Effector CD8-positive, alpha-beta T cell (primary cell): ENCODE results near the gene PTN.

Experiments
- DNase-seq: peaks from one replicate; lab custom pipeline; 2025; lab: John Stamatoyannopoulos, UW

Gene PTN

GRCh38 chr7:137324796-137325696 lies 18.5 kb downstream of the PTN start:
- DNase-seq, result no peak

GRCh38 chr7:137316648-137317353 lies 26.7 kb downstream of the PTN start:
- no peak for DNase-seq

GRCh38 chr7:137313201-137313600 lies 30.3 kb downstream of the PTN start:
- DNase-seq, result no peak

- DNase-seq, result no peak
Observed at GRCh38 chr7:137306748-137307147, 36.8 kb downstream of the PTN start.

GRCh38 chr7:137305901-137306621 lies 37.5 kb downstream of the PTN start:
- DNase-seq, result no peak

GRCh38 chr7:137304624-137305235 lies 38.8 kb downstream of the PTN start:
- DNase-seq, result no peak

- no peak for DNase-seq
Observed at GRCh38 chr7:137304165-137304564, 39.4 kb downstream of the PTN start.

GRCh38 chr7:137302081-137302480 lies 41.5 kb downstream of the PTN start:
- no peak for DNase-seq

GRCh38 chr7:137298464-137298794 lies 45.1 kb downstream of the PTN start:
- no peak for DNase-seq

GRCh38 chr7:137297551-137298463 lies 45.7 kb downstream of the PTN start:
- DNase-seq, result no peak

GRCh38 chr7:137296576-137296975 lies 47.0 kb downstream of the PTN start:
- DNase-seq, result no peak

GRCh38 chr7:137295739-137296324 lies 47.7 kb downstream of the PTN start:
- DNase-seq, result no peak

GRCh38 chr7:137289101-137289500 lies 54.4 kb downstream of the PTN start:
- DNase-seq, result no peak

- DNase-seq, result no peak
Observed at GRCh38 chr7:137287651-137288258, 55.8 kb downstream of the PTN start.

GRCh38 chr7:137283153-137283552 lies 60.4 kb downstream of the PTN start:
- no peak for DNase-seq

GRCh38 chr7:137282043-137282442 lies 61.5 kb downstream of the PTN start:
- no peak for DNase-seq

GRCh38 chr7:137276189-137276588 lies 67.3 kb downstream of the PTN start:
- DNase-seq, result no peak

GRCh38 chr7:137272249-137272648 lies 71.3 kb downstream of the PTN start:
- no peak for DNase-seq

- DNase-seq, result no peak
Observed at GRCh38 chr7:137269240-137269639, 74.3 kb downstream of the PTN start.
